Fibroblast of skin of right quadriceps (primary cell): Measurements from ENCODE around the gene NUTM2D.
"Not testable (repeated sequence)": the region's sequence is repeated elsewhere in the genome, so short reads cannot be mapped to it uniquely, and the experiment has no call there.

ENCODE experiments used
- DNase-seq: peaks from one replicate; pipeline ENCODE4 v3.0.0-alpha.2; 2013

NUTM2D gene, protein sequence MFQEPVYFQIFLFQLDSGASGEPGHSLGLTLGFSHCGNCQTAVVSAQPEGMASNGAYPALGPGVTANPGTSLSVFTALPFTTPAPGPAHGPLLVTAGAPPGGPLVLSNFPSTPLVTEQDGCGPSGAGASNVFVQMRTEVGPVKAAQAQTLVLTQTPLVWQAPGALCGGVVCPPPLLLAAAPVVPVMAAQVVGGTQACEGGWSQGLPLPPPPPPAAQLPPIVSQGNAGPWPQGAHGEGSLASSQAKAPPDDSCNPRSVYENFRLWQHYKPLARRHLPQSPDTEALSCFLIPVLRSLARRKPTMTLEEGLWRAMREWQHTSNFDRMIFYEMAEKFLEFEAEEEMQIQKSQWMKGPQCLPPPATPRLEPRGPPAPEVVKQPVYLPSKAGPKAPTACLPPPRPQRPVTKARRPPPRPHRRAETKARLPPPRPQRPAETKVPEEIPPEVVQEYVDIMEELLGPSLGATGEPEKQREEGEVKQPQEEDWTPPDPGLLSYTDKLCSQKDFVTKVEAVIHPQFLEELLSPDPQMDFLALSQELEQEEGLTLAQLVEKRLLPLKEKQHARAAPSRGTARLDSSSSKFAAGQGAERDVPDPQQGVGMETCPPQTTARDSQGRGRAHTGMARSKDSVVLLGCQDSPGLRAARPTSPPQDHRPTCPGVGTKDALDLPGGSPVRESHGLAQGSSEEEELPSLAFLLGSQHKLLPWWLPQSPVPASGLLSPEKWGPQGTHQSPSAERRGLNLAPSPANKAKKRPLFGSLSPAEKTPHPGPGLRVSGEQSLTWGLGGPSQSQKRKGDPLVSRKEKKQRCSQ

DNA sequence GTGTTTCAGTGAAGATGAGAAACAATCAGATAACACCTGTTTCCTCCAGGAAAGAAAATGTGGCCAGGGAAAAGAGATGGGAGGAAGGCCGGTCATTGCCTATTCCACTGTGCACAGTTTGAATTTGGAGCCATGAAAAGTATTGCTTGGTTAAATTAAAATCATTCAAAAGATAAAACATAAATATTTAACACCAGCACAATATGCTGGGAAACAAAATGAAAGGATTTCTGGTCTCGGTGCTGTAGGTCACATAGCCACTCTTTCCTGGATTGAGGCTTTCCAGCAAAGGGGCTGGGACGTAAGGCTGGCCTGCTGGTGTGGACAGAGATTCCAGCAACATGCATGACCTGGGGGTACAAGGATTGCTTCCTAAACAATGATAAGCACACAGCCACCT, at the start of gene NUTM2D:
NUTM2D (plus strand) TSS at position 301 of the 400 bp plus-strand sequence. CDS start 522 bp downstream, outside the sequence.
- not testable (repeated sequence) for DNase-seq

DNA sequence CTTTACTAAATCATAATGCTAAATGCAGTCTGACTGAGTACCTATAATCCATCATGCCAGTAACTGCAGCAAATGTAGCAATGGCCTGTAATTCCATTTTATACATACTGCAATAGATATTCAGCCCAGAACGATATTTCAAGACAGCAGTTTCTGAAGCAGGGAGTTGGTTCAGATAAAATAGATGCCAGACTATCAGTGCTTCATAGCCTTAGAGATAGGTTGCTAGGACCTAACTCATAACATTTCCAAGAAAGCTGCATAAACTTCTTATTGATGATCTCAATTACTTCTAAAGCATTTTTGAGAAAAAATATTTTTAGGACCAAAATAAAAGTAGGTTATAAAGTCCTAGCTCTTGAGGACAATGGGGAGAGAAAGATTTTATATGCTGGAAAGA, 48.8 kb upstream of the NUTM2D start:
- DNase-seq: not testable (repeated sequence)

DNA sequence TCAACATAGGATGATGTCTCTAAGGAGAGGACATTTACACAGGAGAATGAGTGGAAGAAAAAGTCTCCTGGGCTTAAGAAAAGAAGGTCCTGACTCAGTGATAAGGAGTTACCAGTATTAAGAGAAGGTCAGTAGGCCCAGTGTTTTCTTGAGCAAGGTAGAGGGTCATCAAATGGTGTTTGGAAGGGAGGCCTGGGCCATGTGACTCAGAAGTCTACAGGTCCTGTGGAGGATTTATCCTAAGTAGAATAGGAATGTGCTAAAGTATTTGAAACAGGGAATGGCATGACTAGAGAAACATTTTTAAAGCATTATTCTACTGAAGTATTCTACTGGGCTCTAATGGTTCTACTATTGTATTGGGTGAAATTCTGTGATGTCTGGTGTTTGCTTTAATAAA, 47.9 kb upstream of the NUTM2D start:
- DNase-seq: not testable (repeated sequence)

DNA sequence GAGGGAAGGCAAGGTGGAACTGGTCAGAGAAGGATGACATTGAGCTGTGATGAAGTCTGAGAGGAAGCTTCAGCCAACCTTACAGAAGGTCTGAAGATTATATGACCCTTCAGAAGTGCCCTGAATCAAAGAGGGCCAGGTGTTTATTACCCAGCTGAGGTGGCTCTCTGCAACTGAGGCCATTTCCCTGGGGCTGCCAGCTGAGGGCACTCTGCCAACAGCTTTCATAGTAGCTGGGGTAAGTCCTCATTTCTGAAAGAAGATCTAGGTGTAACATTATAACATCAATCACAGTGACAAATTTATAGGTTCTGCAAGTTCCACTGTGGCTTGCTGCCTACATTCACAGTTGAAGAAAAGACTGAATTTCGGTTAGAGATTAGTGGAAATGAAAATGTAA, 46.0 kb upstream of the NUTM2D start:
- DNase-seq: not testable (repeated sequence)

GRCh38 chr10:87313649-87314359, 43.7 kb upstream of the NUTM2D start:
- not testable (repeated sequence) for DNase-seq

DNA sequence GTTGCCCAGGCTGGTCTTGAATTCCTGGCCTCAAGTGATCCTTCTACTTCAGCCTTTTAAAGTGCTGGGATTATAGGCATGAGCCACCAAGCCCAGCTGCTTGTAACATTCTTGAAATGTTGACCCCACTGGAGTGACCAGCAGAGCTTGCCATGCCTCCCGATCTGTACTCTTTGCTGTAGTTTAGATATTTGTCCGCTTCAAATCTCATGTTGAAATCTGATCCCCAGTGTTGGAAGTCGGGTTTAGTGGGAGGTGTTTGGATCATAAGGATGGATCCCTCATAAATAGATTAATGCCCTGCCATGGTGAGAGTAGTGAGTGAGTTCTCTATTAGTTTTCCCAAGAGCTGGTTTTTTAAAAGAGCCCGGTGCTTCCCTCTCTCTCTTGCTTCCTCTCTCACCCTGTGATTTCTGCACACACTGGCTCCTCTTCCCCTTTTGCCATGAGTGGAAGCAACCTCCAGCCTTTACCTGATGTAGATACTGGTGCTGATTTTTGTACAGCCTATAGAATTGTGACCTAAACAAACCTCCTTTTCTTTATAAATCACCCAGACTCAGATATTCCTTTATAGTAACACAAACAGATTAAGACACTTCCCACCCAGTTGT, 43.1 kb upstream of the NUTM2D start:
- DNase-seq: not testable (repeated sequence)

DNA sequence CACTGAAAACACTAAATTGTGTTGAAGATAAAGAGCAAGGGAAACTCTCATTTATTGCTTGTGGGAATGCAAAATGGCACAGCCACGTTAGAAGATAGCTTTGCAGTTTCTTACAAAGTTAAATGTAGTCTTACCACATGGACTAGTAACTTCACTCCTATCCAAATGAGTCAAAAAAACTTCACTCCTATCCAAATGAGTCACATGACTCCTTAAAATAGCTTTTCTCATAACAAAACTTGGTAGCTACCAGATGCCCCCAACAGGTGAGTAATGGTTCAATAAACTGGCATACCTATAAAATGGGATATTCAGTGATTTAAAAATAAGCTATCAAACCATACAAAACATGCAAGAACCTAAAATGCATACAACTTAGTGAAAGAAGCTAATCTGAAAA, 36.0 kb upstream of the NUTM2D start:
- DNase-seq: not testable (repeated sequence)

DNA sequence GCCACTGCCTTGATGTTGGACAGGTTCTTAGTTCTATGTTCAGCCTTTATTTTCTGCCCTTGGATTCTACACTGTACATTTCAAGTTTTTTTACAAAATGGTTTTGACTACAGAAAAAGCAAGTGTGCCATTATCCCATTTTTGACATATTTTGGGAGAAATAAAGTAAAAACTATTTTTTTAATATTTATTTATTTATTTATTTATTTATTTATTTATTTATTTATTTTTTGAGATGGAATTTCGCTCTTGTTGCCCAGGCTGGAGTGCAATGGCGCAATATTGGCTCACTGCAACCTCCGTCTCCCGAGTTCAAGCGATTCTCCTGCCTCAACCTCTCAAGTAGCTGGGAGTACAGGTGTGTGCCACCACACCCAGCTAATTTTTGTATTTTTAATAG, 33.0 kb upstream of the NUTM2D start:
- DNase-seq: not testable (repeated sequence)

DNA sequence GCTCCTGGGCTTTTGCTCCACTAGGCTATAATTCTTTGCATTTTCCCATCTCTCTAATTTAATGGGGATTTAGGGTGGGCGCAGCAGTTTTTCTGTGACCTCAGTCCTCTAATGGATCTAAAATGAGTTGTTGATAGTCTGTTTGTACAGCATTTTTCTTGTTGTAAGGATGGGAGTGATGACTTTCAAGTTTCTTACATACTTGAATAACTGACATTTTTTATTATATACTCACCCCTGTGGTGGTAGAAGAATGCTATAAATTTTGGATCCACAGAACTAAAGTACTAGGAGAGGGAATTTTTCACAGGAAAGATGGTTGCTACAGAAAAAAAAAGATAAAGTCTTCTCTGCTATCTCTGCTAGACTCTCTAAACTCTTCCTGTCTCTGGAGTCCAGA, 29.6 kb upstream of the NUTM2D start:
- DNase-seq: peak; percentile 65

- not testable (repeated sequence) for DNase-seq
Measured at GRCh38 chr10:87329131-87329530, 28.4 kb upstream of the NUTM2D start.

- DNase-seq: not testable (repeated sequence)
Measured at GRCh38 chr10:87332687-87333086, 24.9 kb upstream of the NUTM2D start.

DNA sequence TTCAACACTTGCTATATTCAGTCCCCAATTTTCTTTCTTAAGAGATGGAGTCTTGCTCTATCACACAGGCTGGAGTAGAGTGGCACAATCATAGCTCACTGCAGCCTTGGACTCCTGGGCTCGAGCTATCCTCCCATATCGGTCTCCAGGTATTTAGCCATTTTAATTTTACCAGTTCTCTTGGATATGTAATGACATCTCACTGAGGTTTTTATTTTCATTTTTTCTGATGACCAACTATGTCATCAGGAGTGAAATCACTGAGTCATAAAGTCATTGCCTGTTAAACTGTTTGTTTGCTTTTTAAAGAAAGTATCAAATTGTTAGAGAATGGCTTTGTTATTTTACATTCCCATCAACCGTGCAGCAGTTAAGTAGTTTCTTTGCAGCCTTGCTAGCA, 17.1 kb upstream of the NUTM2D start:
- peak; percentile 2 for DNase-seq

- DNase-seq: not testable (repeated sequence)
Measured at GRCh38 chr10:87341546-87342142, 15.9 kb upstream of the NUTM2D start.

- peak; percentile 95 for DNase-seq
Measured at GRCh38 chr10:87342249-87342710, 15.3 kb upstream of the NUTM2D start.

- peak; percentile 76 for DNase-seq
Measured at GRCh38 chr10:87342711-87343258, 14.8 kb upstream of the NUTM2D start.

DNA sequence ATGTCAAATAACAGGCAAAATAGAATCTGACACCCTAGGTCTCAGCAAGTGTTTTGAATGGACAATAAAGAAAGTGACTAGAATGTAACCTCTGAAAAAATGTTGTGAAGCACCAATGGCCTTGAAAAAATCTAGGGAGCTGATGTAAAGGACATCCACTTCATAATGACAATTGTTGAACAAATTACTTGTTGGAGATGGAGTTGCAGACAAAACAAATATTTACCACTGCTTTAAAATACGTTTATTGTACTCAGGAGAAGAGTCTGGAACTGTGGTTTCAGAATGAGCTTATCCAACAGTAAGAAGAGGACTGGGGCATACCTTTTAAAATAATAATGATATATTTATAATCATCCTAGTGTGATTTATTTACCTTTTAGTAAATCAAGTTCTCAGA, 11.8 kb upstream of the NUTM2D start:
- DNase-seq: not testable (repeated sequence)

- not testable (repeated sequence) for DNase-seq
Measured at GRCh38 chr10:87350161-87350560, 7.4 kb upstream of the NUTM2D start.

DNA sequence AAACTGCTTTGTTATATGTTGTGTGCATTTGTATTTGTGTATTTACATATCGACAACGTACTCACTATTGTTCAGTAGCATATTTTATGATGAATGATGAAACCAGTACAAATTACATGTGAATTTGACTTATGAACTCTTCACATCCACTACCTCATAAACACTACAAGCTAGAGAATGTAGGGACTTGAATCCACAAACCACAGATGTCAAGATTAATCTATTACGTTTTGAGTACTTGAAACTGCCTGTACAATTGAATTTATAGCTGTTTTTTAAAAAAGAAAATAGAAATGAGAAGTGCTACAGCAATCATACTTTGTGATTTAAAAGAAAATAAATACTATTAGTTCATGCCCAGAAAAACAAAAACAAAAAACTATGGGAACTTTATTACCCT, 4.7 kb upstream of the NUTM2D start:
- DNase-seq: not testable (repeated sequence)

GRCh38 chr10:87355110-87355509, 2.4 kb upstream of the NUTM2D start:
- DNase-seq: not testable (repeated sequence)

GRCh38 chr10:87358159-87358558, 615 bp downstream of the NUTM2D start:
- DNase-seq: not testable (repeated sequence)

DNA sequence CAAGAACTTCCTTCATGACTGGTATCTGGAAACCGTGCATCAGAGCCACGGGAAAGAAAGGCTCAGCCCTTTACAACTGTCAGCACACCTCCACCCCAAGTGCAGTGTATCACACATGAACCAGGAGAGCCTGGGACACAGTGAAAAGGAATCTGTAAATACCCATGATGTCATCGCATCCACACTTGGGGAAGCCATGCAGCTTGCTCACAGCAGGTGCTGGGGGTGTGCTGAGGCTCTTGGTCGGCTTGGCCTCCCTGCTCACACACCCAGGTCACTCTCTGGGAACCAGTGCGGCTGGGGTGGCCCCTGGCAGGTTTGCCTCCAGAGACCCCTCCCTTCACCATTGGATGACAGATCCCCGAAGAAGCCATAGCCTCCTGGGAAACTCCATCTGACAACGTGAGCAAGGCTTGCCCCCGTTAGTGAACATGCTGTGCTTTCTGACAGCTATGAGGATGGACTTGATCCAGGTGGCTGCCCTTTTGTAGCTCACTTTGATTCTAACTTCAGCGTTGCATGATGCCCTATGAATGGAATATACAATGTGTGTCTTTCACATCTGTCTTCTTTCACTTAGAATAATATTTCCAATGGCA, 12.1 kb downstream of the NUTM2D start:
- DNase-seq: not testable (repeated sequence)
